DND-41 (cell line): Measurements from ENCODE around the gene MDM2.

Source experiments
- ATAC-seq: fragments of 200-7000 bp; cut with Tn5 transposase; 3 replicates; pipeline ENCODE4 v1.9.1; 2021; ENCODE audit warnings: low read depth; ENCODE audit not compliant: insufficient read depth
- DNase-seq: peaks from one replicate; pipeline ENCODE4 v3.0.0-alpha.2; 2020
- H2AFZ ChIP-seq: 2 replicates; pipeline ENCODE4 v1.6.0; 2012; ENCODE audit warnings: low read depth, low read length
- H3K27ac ChIP-seq: 2 replicates; pipeline ENCODE4 v1.5.1; 2012; ENCODE audit warnings: low read length, inconsistent platforms
- H3K27me3 ChIP-seq: fragments of 200-600 bp; sonication (generic); 2 replicates; pipeline ENCODE4 v1.6.0; 2012; ENCODE audit warnings: low read length, mild to moderate bottlenecking, inconsistent platforms; ENCODE audit not compliant: insufficient read depth, poor library complexity
- H3K36me3 ChIP-seq: 2 replicates; pipeline ENCODE4 v1.5.1; 2012; ENCODE audit warnings: low read length, inconsistent platforms; ENCODE audit not compliant: insufficient read depth
- H3K4me1 ChIP-seq: 2 replicates; pipeline ENCODE4 v1.5.1; 2012; ENCODE audit warnings: mild to moderate bottlenecking, low read length; ENCODE audit not compliant: insufficient read depth
- H3K4me2 ChIP-seq: 2 replicates; pipeline ENCODE4 v1.6.0; 2012; ENCODE audit warnings: mild to moderate bottlenecking, moderate library complexity, low read length, inconsistent platforms; ENCODE audit not compliant: insufficient read depth
- H3K4me3 ChIP-seq, 2 experiments: fragments of 200-600 bp in 1 of 2; shearing (Covaris generic) in 1 of 2; 2 replicates each; pipeline ENCODE4 v1.5.1; 2012 to 2016; ENCODE audit warnings: inconsistent platforms in 2 of 2, low read length in 2 of 2, mild to moderate bottlenecking in 2 of 2, low read depth in 1 of 2, moderate library complexity in 1 of 2
- H3K79me2 ChIP-seq: 2 replicates; pipeline ENCODE4 v1.6.0; 2012; ENCODE audit warnings: low read length, inconsistent platforms; ENCODE audit not compliant: insufficient read depth
- H3K9ac ChIP-seq: 2 replicates; pipeline ENCODE4 v1.6.0; 2012; ENCODE audit warnings: low read depth, mild to moderate bottlenecking, inconsistent platforms, low read length, moderate library complexity
- H3K9me3 ChIP-seq: 2 replicates; pipeline ENCODE4 v1.5.1; 2012; ENCODE audit warnings: low read length, moderate library complexity, mild to moderate bottlenecking, inconsistent platforms; ENCODE audit not compliant: insufficient read depth, severe bottlenecking
- H4K20me1 ChIP-seq: 2 replicates; pipeline ENCODE4 v1.6.0; 2012; ENCODE audit warnings: low read length; ENCODE audit not compliant: insufficient read depth
- CTCF ChIP-seq: IDR thresholded peaks from 2 replicates; pipeline ENCODE4 v1.5.1; 2012; ENCODE audit warnings: borderline replicate concordance, low read length, moderate library complexity, mild to moderate bottlenecking; ENCODE audit not compliant: poor library complexity, severe bottlenecking; ENCODE audit errors: extremely low read depth
- EZH2 ChIP-seq: IDR thresholded peaks from 3 replicates; pipeline ENCODE4 v1.6.1; 2012; ENCODE audit warnings: borderline replicate concordance, low read depth, mild to moderate bottlenecking, moderate library complexity, low read length, inconsistent platforms; ENCODE audit not compliant: severe bottlenecking

The MDM2 gene

GRCh38 chr12:68831751-68832503 lies 23.9 kb downstream of the MDM2 start:
- Histone ChIP-seq H3K27ac (no peak overlapping the region), H3K36me3 (peaks cover 92% of the 10 kb centered on the region), H3K79me2 (peaks cover 14% of the 10 kb centered on the region), H3K9ac (no peak overlapping the region), H2AFZ (no peak overlapping the region), H3K9me3 (no peaks in the 10 kb centered on the region), H3K4me1 (no peaks in the 10 kb centered on the region), H3K4me3 (no peak overlapping the region), H4K20me1 (peaks cover 13% of the 10 kb centered on the region; the same call in 1 of the 2 replicates), H3K4me2 (no peak overlapping the region), H3K27me3 (no peaks in the 10 kb centered on the region)
- no peak for ATAC-seq
- DNase-seq: no peak
- TF ChIP-seq CTCF: no peak
- no peak for TF ChIP-seq EZH2

GRCh38 chr12:68832504-68832867 lies 24.5 kb downstream of the MDM2 start:
- H3K9ac ChIP-seq: no peak overlapping the region
- peaks cover 13% of the 10 kb centered on the region; the same call in 1 of the 2 replicates for H4K20me1 ChIP-seq
- no peak overlapping the region for H2AFZ ChIP-seq
- H3K79me2 ChIP-seq: peaks cover 14% of the 10 kb centered on the region
- H3K27ac ChIP-seq: no peak overlapping the region
- no peak overlapping the region for H3K4me3 ChIP-seq
- no peaks in the 10 kb centered on the region for H3K27me3 ChIP-seq
- DNase-seq (no peak), ATAC-seq (no peak)
- no peaks in the 10 kb centered on the region for H3K9me3 ChIP-seq
- no peaks in the 10 kb centered on the region for H3K4me1 ChIP-seq
- TF ChIP-seq CTCF: no peak
- no peak for TF ChIP-seq EZH2
- H3K4me2 ChIP-seq: no peak overlapping the region
- peaks cover 92% of the 10 kb centered on the region for H3K36me3 ChIP-seq

GRCh38 chr12:68833508-68833907 lies 25.5 kb downstream of the MDM2 start:
- H2AFZ ChIP-seq: no peak overlapping the region

More at GRCh38 chr12:68833508-68833907, 25.5 kb downstream of the MDM2 start:
- no peaks in the 10 kb centered on the region for H3K9me3 ChIP-seq
- no peak overlapping the region for H3K9ac ChIP-seq
- DNase-seq (no peak), ATAC-seq (no peak)
- no peaks in the 10 kb centered on the region for H3K4me1 ChIP-seq
- H3K36me3 ChIP-seq: peaks cover 91% of the 10 kb centered on the region
- no peaks in the 10 kb centered on the region for H3K27me3 ChIP-seq
- H4K20me1 ChIP-seq: peaks cover 19% of the 10 kb centered on the region; the same call in 1 of the 2 replicates
- no peak overlapping the region for H3K27ac ChIP-seq
- no peak overlapping the region for H3K4me2 ChIP-seq
- H3K79me2 ChIP-seq: peaks cover 14% of the 10 kb centered on the region
- no peak for TF ChIP-seq EZH2
- no peak for TF ChIP-seq CTCF
- no peak overlapping the region for H3K4me3 ChIP-seq
